Measurements from ENCODE around the gene KRR1.

DNA sequence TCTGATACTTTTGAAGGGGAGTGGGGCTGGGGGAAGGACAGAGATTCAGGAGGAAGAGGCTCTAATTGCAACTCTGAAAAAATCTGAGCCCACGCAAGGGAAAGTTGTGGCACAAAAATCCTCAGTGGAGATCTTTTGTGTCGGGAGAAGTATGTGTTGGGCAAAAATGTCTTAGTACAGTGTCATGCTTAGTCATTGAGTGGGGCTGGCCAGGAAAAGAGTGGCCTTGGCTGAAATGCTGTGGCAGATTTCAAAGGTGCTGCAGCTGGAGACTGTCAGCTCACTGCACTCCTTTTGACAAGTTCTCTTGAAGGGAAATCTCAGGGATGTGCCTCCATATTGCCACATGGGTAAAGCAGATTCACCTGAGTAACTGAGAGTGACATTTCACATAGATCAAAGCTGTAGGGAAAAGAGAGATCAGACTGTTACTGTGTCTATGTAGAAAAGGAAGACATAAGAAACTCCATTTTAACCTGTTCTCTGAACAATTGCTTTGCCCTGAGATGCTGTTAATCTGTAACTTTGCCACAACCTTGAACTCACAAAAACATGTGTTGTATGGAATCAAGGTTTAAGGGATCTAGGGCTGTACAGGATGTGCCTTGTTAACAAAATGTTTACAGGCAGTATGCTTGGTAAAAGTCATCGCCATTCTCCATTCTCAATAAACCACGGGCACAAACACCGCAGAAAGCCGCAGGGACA is 66.8 kb downstream of the KRR1 start:
- TF ChIP-seq, protein P1, sequence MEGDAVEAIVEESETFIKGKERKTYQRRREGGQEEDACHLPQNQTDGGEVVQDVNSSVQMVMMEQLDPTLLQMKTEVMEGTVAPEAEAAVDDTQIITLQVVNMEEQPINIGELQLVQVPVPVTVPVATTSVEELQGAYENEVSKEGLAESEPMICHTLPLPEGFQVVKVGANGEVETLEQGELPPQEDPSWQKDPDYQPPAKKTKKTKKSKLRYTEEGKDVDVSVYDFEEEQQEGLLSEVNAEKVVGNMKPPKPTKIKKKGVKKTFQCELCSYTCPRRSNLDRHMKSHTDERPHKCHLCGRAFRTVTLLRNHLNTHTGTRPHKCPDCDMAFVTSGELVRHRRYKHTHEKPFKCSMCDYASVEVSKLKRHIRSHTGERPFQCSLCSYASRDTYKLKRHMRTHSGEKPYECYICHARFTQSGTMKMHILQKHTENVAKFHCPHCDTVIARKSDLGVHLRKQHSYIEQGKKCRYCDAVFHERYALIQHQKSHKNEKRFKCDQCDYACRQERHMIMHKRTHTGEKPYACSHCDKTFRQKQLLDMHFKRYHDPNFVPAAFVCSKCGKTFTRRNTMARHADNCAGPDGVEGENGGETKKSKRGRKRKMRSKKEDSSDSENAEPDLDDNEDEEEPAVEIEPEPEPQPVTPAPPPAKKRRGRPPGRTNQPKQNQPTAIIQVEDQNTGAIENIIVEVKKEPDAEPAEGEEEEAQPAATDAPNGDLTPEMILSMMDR (IDR thresholded peaks at IDR 0.05; ENCODE audit: insufficient read depth, low read depth, low read length): no peak
- TF ChIP-seq EZH2 (IDR thresholded peaks at IDR 0.05; ENCODE audit: insufficient read depth, low read length): no peak
